ENCODE data around the gene MTHFS.
A peak's percentile ranks its signal among the peaks of the same experiment; 100 is the strongest.

The MTHFS gene

GRCh38 chr15:79881254-79881653 is 15.6 kb downstream of the MTHFS start:
- FAIRE-seq (no peak), DNase-seq (ENCODE audit: low spot score) (no peak)

DNA sequence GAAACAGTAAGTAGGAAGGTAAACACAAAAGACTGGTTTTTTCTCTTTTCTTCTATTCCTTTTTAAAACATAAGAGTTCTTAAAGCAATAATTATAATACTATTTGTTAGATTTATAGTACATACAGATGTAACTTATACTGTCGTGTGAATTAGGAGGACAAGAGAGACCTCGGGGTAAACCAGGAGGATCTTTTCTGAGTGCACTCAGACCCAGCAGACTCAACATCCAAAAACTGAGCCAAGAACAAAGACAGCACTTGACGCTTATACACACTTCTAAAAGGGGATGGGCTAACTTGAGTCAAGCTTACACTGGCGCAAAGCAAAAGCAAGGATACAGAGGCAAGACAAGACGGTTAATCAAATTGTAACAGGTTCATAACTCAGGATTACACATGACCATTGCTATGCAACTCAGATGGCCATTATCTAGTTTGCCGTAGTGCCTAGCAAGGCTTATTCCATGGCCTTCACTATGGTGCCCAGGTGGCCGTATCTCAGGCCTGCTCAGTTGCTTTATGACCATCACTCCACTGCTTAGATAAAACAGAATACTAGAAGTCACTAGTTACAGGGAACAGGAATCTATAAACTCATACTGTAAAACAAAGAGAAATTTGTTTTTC is 18.6 kb downstream of the MTHFS start:
- no peak for FAIRE-seq
- no peak for DNase-seq (ENCODE audit: low spot score)

- no peak for DNase-seq (ENCODE audit: low spot score)
- FAIRE-seq = no peak
Observed at GRCh38 chr15:79875213-79875612, 21.6 kb downstream of the MTHFS start.

DNA sequence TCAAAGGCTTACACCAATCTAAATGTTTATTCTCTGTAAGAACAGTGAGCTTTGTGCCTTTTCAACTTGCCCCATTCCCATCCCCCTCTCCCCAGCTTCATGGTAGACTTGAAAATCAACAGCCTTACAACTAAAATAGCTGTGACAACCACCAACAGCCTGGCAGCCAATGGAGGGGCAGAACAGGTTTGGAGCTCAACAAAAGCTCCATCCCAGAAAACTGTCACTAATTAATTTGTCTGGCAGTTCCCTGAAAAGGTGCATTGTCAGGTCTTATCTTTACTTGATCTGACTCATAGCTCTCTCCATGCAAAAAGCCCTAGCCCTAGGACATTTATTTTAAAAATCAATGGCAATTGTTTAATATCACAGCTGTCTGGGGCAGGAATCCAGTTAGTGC is 22.6 kb downstream of the MTHFS start:
- DNase-seq (ENCODE audit: low spot score) = no peak
- FAIRE-seq = no peak

GRCh38 chr15:79872358-79873017 is 24.3 kb downstream of the MTHFS start:
- FAIRE-seq = no peak
- peak; percentile 68 for DNase-seq (ENCODE audit: low spot score)

DNA sequence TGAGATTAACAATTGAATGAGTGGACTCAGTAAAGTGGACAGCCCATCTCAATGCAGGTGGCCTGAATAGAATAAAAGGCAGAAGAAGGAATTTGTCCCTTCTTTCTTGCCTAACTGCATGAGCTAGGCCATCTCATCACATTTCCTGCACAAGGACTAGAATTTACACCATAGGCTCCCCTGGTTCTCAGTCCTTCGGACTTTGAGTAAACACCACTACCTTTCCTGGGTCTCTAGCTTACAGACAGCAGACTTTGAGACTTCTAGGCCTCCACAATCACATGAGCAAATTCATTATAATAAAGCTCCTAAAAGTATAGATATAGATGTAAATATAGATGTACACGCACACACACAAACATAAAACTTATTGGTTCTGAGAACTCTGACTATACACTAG is 28.3 kb downstream of the MTHFS start:
- DNase-seq (ENCODE audit: low spot score) (no peak), FAIRE-seq (no peak)

DNA sequence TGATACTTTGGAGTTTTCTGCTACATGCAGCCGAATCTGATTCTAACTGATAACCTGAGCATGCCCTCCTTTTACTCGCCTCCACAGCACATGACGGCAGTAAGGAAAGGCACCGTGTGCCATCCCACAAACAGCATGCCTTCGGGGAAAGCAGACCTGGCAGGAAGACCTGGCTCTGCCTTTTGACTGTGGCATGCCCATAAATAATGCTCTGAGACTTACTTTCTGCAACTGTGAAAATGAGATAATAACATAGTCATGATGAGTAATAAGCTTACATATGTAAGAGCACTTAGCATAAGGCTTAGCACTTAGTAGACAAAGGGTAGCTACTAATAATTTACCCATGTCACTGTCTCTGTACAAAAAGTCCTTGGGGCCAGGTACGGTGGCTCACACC is 32.9 kb downstream of the MTHFS start:
- DNase-seq (ENCODE audit: low spot score) = peak; percentile 39
- no peak for FAIRE-seq

DNA sequence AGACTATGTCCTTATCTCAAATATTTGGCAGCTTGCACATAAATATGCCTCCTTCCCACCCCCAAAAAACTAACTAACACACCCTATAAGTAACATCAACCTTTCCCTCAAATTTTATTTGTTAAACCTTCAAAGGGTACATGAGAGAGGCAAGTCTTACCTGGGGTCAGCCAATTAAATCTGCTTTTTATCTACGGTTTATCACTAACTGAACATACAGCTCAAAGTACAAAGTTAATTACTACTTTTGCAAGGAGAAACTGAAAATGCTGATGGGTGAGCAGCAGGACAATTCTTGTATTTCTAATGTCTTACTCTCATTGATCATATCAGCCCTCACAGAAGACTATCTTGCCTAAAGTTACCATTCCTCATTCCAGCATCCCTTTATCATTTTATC is 34.6 kb downstream of the MTHFS start:
- FAIRE-seq = no peak
- no peak for DNase-seq (ENCODE audit: low spot score)

DNA sequence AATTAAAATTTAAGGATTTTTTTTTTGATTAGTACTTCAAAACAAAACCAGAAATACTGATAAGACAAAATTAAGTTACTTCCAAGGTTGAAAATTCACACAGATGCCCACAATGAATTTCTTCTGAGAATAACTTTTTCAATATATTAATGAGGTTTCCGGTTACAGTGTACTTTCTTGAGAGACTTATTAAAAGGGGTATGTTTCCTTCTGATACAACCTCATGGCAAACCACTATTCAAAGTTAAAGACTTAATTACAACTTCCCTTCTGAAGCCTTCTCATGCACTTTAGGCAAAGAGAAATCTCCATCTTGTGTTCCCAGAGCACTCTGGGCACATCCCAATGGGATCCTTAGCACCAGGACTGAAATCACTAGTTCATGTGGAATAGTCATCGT is 36.2 kb downstream of the MTHFS start:
- FAIRE-seq (no peak), DNase-seq (ENCODE audit: low spot score) (no peak)

DNA sequence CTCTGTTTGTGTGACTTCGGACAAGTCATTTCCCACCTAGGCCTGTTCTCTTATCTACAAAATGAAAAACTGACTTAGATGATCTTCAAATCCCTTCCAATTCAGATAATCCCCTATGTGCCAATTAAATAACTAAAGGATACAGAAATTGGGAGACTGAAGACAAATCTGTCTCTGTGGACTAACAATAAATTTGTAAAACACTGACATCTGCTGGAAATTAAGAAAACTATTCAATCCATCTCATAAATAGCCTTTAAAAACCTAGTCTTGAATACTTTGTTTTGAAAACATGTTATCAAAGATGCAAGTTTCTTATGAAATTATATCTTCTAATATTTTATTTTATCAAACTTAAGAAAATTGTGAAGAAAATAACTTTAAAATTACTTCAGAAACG is 38.3 kb downstream of the MTHFS start:
- peak; percentile 69 for FAIRE-seq
- DNase-seq (ENCODE audit: low spot score) = no peak

- DNase-seq (ENCODE audit: low spot score) = peak; percentile 76
Observed at GRCh38 chr15:79853492-79854328, 43.1 kb downstream of the MTHFS start.

GRCh38 chr15:79849789-79850188 is 47.0 kb downstream of the MTHFS start:
- DNase-seq (ENCODE audit: low spot score) (no peak), FAIRE-seq (no peak)

More at GRCh38 chr15:79853492-79854328, 43.1 kb downstream of the MTHFS start:
- FAIRE-seq = peak; percentile 72

GRCh38 chr15:79846539-79846938 is 50.3 kb downstream of the MTHFS start:
- no peak for FAIRE-seq

DNA sequence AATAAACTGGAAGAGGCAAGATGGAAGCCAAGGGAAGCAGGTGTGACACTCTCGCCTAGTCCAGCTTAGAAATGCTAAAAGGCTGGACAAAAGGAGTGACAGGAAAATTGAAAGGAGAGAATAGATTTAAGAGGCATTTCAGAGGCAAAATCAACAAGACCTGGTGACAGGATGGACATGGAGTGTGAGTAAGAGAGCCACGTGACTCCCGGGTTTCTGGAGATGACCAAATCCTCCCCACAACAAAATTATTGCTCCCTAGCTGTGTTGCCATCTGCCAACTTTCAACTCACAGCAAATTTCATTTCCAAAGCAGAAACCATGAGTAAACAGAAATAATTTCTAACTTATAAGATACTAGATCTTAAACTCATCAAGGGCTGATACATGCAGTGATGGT is 52.6 kb downstream of the MTHFS start:
- FAIRE-seq (no peak), DNase-seq (ENCODE audit: low spot score) (no peak)

More at GRCh38 chr15:79846539-79846938, 50.3 kb downstream of the MTHFS start:
- DNase-seq (ENCODE audit: low spot score) = no peak

- DNase-seq (ENCODE audit: low spot score) (no peak), FAIRE-seq (no peak)
Observed at GRCh38 chr15:79837846-79838245, 59.0 kb downstream of the MTHFS start.

DNA sequence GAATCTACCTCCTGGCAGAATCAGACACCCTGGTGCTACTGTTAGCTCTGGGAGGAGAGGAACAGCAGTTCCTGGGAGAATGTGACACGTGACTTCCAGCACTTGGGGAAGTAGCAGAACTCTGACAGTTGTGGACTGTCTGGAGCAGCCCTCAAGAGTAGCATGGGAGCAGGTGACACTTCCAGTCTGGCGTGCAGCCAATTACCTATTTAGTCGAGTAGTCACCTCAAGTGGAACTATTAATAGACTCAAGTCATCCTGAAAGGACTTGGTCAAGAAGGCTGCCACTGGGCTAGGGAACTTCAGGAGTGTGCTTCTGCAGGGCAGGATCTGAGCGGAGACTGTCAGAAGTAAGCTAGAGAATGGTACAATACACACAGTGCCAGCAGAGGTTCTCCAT is 62.3 kb downstream of the MTHFS start:
- DNase-seq (ENCODE audit: low spot score) = no peak
- no peak for FAIRE-seq

DNA sequence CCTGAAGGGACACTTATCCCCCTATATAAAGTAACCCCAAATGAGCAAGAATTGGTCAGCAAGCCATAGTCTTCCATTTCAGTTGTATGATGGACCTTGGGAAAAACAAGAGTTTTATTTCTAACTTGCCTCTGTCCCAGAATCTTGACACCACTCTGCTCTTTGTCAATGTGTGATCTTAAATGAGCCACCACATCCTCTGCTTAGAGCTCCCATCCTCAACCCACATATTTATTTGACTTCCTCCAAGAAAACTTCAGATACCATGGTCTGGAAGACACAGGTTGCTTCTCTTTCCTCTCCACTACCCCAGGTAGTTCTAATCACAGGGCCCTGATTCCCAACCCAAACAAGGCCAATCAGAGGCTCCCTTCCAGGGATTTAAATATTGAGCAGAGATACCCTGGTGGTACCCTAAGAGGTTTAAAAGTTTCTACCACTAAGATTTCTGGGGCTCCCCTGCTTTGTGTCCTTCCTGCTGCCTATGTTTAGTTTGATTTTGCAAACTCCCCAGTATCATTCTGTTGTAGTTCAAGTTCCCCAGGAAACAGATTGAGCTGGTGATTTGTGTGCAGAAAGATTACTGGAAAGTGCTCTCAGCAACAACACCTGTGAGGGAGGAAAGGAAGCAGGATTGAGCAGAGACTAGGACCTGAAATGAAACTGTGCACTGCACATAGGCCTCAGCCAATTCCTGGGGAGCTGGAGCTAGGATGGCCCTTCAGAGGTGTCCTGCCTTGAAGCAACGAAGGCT is 64.3 kb downstream of the MTHFS start:
- no peak for DNase-seq (ENCODE audit: low spot score)
- no peak for FAIRE-seq

DNA sequence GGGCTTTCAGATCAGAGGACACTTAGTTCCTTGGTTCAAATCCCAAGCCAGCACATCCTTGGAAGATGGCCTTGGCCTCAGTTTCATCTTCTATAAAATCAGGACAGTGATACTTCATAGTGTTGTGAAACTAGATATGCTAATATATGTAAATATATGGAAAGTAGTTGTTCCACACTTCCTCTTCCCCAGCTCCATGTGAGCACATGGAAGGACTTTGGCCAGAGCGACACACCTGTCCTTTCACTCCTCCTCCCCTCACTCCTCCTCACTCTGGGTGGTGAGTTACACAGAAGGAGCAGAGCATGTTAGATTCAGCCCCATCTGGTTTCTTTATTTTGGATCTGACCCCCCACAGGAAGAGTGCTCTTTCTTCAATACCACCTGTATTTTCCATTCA is 65.2 kb downstream of the MTHFS start:
- DNase-seq (ENCODE audit: low spot score) (no peak), FAIRE-seq (no peak)

GRCh38 chr15:79829950-79830349 is 66.9 kb downstream of the MTHFS start:
- FAIRE-seq = no peak
- no peak for DNase-seq (ENCODE audit: low spot score)

DNA sequence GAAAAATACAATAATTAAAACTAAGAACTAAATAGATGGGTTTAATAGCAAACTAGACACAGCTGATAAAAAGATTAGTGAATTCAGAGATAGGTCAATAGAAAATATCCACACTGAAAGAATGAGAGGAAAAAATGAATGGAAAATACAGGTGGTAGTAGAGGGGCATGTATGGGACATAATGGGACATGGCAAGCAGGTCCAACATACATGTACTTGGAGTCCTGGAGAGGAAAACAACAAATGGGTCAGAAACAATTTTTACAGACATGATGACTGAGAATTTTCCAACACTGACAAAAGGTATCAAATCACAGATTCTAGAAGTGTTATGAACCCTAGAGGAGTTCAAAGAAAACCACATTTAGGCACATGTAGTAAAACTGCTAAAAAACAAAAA is 68.4 kb downstream of the MTHFS start:
- no peak for FAIRE-seq
- DNase-seq (ENCODE audit: low spot score) = no peak

DNA sequence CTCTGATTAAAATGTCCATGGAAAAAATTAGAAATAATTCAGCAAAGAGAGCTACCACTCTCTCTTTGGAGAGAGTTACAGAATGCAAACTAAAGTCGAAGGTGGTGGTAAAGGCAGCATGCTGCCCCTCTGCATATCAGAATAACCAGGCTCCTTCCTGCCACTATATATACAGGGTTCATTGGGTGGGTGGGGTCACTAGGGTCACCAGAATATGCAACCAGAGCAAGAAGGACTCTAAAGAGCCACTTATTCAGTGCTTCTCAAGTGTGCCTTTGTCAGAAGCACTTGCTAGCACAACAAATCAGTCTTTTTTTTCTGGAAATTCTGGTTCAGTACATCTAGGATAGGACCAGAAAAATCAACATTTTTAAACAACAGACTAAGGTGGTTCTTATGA is 70.0 kb downstream of the MTHFS start:
- no peak for DNase-seq (ENCODE audit: low spot score)
- no peak for FAIRE-seq

Measured in RCC 7860 (cell line).